ENCODE data around the gene CYP26B1.

- TF ChIP-seq, protein P1, sequence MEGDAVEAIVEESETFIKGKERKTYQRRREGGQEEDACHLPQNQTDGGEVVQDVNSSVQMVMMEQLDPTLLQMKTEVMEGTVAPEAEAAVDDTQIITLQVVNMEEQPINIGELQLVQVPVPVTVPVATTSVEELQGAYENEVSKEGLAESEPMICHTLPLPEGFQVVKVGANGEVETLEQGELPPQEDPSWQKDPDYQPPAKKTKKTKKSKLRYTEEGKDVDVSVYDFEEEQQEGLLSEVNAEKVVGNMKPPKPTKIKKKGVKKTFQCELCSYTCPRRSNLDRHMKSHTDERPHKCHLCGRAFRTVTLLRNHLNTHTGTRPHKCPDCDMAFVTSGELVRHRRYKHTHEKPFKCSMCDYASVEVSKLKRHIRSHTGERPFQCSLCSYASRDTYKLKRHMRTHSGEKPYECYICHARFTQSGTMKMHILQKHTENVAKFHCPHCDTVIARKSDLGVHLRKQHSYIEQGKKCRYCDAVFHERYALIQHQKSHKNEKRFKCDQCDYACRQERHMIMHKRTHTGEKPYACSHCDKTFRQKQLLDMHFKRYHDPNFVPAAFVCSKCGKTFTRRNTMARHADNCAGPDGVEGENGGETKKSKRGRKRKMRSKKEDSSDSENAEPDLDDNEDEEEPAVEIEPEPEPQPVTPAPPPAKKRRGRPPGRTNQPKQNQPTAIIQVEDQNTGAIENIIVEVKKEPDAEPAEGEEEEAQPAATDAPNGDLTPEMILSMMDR (IDR thresholded peaks at IDR 0.05): no peak
- TF ChIP-seq POLR2A (IDR thresholded peaks at IDR 0.05): no peak
Observed at GRCh38 chr2:72124376-72124775, 23.3 kb downstream of the CYP26B1 start.
